GM21717 (cell line): Measurements from ENCODE around the gene GPX4.
A peak's percentile ranks its signal among the peaks of the same experiment; 100 is the strongest.

Experiments
- ATAC-seq: cut with Tn5 transposase; IDR thresholded peaks from one replicate; pipeline ENCODE4 v1.9.1; 2021; ENCODE audit warnings: mild to moderate bottlenecking, moderate library complexity; ENCODE audit not compliant: unreplicated experiment

The GPX4 gene

DNA sequence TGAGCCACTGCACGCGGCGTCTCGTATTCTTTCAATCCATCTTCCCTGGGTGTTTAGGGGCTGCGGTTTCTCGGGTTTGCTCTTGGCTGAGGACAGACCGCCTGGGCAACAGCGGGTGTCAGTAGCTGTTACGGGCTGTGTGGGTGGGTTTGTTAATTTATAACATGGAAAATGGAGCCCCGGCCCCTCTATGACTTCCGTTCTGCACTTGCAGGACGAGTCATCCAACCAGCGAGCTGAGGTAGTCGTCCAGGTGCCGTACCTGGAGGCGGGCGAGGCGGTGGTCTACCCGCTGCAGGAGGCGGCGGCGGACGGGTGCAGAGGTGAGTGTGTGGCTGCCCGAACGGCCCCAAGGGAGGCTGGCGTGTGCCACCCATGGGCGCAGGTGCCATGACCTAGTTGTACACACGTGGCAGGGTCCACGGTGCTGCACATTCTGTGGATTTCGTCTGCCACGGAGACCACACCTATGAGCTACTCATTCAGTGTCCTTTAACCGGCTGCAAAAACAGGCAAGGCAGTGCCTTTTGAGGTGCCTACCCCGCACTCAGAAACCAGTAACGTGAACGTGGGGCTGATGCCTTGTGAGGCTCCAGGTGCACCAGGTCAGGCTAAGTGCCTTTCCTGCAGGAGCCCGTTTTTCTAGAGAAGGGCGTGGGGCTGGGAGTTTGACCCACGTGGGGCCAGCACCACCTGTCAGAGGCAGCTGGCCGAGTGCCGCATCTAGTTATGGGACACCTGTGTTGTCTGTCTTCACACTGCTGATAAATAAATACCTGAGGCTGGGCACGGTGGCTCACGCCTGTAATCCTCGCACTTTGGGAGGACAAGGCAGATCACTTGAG is 19.5 kb upstream of the GPX4 start:
- no peak for ATAC-seq

DNA sequence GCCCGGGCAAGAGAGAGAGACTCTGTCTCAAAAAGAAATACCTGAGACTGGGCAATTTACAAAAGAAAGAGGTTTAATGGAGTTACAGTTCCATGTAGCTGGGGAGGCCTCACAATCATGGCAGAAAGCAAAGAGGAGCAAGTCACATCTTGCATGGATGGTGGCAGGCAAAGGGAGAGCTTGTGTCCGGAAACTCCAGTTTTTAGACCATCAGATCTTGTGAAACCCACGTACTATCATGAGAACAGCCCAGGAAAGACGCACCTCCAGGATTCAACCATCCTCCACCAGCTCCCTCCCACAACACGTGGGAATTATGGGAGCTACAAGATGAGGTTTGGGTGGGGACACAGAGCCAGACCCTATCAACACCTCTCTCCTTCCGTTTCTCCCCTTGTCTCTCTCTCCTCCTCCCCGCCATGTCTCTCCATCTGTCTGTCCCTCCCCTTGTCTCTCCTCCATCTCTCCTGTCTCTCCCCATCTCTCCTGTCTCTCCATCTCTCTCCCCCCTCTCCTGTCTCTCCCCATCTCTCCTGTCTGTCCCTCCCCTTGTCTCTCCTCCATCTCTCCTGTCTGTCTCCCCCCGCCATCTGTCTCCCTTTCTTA is 18.6 kb upstream of the GPX4 start:
- no peak for ATAC-seq

DNA sequence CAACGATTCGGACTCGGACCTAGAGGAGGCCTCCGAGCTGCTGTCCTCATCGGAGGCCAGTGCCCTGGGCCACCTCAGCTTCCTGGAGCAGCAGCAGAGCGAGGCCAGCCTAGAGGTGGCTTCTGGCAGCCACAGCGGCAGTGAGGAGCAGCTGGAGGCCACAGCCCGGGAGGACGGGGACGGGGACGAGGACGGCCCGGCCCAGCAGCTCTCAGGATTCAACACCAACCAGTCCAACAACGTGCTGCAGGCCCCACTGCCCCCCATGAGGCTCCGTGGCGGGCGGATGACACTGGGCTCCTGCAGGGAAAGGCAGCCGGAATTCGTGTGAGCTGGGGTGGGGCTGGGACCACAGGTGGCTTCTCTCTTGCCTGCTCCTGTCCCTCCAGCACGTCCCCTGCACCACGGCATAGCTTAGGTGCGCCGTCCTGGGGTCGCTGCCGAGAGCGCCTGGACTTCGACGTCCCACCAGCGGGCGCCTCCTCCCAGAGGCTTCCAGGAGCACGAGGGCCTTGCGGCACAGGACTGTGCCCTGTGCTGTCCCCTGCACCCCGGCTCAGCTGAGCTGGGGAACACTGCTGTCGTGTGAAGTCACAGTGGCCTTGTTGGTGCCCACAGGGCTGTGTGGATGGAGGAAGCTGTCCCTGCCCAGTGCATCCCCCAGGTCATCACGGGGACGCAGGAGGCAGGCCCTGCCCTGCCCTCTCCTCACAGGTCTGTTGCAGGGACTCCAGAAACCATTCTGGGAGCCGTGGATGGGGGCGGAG is 17.9 kb upstream of the GPX4 start:
- no peak for ATAC-seq

DNA sequence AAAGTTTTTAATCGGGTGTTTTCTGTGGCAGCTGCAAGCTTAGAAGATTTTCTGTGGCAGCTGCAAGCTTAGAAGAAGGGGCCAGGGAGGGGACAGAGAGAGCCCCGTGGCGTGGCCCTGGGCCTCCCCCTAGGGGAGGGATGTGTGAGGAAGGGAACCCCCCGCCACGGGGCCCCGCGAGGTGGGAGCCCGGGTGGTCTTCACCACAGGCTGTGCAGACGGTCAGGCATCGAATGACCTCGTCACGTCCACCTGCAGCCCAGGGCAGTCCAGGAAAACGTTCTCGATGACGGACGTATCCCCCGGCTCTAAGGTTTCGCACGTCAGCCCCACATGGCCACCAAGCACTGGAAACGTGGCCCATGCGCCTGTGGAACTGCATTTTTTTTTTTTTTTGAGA is 17.2 kb upstream of the GPX4 start:
- ATAC-seq: no peak

DNA sequence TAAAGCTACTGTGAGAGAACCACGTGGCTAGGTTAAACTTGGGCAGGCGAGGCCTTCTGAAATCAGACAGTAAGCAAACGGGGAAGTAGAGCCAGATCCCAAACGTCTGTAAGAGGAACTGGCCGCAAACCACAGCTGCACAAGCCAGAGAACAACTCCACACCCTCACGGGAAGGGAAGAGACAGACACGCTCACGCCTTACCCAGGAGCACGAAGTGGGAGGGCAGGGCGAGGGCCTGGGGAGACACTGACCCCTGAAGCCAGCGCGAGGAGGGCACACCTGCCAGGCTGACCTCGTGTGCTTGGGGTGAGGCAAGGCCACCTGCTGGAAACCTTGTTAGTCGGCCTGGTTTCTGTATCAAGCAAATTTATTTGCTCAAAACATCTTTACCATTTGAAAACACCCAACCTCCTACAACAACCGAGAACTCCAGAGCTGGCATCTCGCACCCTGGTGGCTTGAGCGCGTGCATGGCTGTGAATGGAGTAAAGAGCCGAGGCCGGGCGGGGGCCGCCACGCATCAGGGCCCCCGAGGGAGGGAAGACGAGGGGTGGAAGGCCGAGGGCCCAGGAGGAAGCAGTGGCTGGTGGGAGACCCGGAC is 15.9 kb upstream of the GPX4 start:
- ATAC-seq: no peak

DNA sequence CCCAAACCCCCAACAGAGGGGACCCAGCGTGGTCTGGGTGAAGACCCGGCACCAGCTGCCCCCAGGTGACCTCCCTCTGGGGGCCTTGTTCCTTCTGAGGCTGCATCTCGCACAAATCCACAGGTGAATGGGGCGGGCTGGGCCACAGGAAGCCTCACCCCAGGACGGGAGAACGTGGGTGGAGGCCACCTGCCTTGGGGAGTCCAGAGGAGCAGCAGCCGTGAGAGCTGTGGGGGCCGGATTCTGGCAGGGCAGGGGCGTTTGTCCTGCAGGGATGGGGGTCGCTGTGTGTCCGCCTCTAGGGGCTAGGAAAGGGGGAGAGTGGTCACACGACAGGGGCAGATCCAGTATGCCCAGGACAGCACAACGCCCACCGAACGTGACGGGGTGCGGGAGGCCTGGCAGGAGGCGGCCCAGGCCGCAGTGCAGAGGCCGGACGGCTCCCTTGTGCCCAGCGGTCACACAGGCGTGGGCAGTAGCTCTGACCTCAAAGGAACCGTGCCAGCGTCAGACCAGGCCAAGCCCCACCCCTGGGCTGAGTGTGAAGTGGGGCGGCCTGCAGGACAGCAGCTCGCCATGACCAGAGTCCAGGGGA is 15.3 kb upstream of the GPX4 start:
- ATAC-seq: no peak

DNA sequence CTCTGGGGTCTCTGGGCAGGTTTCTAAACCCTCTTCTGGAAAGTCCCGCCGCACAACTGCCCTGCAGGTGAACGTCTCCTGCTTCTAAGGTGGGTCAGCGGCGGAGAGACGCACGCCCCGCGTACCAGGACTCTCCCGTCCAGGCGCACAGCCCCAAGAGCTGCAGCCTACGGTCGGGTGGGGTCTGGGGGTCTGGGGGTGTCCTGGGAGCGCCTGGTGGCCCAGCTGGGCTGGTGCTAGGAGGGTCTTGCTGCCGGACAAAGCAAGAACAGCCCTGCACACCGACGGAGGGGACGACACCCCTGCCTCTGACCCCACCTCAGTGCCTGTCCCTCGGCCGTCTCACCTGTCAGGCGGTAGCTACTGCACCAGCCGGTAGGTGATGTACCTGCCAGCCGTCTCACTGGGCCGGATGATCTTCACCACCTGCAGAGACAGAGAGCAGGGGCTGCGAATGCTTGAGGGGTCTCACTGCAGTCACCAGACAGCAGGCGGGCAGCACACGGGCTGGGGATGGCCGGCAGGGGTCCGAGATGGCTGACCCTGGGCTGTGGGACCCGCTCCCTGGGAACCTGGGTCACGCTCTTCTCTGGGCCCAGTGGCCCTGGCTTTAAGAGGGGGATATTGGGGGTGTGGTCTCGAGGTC is 14.5 kb upstream of the GPX4 start:
- ATAC-seq: no peak

DNA sequence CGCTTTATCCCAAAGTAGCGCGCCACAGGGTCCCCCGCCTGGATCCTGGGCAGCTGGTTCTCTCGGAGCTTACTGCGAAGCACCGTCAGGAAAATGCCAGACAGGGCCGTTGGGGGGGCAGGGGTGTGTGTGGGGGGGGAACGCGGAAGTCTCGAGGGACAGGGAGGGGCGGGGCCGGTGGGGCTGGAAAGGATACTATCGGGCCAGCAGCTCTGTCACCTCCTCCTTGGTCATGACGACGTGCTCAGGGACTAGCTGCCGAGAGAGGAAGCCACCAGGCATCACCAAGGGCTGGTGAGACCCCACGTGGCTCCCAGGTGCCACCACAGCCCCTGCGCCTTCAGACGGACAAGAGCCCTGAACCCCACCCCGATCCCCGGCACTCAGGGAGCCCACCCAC is 13.9 kb upstream of the GPX4 start:
- no peak for ATAC-seq

DNA sequence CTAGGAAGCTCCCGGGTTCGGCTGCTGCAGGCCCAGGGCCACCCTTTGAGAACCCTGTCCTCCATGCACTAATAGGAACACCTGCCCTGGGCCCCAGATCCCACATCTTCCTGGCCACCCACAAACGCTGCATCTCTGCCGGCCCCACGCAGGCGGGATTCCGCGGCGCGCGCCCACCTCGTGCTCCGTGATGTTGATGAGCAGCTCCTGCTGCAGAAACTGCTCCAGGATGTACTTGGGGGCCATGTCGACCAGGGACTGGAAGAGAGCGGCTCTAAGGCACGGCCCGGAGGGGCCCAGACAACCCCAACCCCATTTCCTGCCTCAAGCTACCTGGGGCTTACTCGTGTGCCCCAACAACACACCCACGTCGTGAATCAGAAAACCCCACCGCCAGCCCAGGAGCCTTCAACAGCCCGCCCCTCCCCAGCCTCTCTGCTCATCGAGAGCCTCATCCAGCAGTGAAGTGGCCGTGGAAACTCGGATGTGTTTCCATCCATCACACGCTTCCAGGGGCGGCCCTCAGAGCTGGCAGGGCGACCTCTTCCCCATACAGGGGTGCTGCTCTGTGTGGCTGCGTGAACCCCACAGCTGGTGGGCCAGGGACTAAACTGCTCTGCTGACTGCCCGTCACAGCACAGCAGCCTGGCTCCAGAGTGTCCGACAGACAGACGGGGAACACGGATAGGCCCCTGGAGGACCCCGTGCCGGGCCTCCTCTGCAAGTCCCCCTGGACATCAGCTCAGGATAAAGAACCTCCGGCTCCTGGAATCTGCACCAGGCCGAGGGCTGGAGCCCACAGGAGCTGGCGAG is 12.9 kb upstream of the GPX4 start:
- ATAC-seq: no peak

DNA sequence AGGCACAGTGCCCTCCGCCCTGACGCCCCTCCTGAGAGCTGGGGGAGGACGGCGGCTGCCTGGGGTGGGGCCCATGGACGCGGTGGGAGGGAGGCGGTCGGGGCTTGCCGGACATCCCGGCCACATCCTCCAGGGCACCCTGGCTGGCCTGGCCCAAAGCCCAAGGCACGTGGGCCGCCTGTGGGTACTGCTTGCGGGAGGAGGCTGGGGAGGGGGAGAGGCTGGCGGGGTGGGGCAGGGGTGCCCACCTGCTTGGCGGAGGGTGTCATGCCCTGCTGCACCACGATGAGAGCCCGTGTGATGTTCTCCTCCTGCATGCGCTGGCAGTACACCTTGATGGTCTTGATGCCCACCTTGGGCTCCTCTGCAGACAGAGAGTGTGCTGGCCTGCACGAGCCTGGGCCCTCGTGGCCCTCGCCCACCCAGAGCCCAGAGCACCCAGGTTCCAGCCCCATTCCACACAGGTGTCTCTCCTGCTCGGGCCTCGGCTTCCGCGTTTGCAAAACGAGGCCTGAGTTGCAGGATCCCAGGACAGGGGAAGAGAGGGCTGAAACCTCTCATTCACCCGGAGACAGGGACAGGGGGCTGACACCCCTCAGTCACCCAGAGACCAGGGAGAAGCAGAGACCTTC is 12.1 kb upstream of the GPX4 start:
- no peak for ATAC-seq

DNA sequence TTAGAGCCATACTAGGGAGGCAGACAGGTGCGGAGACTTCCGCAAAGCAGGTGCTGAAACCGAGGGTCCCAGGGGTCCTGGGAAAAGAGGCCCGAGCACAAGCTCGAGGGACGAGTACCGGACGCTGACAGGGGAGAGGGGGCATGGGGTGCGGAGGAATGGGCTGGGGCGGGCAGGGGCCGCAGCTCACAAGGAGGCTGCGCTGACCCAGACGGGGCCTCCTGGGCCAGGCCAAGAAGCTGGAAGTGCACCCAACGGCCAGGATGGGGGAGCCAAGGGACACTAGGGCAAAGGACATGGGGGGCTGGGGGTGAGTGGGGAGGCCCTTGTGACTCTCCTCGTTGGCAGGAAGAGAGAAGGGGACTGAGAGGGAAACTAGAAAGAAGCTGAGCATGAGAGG is 10.5 kb upstream of the GPX4 start:
- no peak for ATAC-seq

DNA sequence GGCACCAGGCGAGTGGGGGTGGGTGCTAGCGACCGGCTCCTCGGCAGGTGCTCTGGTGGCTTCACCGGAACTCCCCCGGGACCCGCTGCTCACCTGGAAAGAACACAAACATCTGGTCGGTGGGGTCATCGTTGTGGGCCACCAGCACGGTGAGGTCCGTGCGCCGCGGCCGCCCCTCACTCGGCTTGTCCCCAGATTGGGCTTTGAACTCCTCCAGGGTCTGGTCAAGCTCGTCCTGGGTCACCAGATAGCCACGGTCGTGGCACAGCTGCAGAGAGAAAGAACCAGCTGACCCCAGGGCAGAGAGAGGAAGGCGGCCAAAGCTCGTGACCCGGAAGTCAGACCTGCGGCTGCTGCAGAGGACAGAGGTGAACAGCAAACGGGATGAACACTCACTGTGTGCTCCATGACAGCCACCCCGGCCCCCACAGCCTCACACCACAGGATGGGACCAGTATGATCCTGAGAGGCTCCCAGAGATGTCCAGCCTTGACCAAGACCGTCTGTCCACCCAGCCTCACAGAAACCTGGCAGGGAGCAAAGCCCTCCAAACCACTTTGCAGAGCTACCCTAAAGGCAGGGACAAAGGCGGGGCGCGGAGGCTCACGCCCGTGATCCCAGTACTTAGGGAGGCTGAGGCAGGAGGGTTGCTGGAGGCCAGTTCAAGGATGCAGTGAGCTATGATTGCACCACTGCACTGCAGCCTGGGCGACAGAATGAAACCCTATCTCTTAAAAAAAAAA is 9.8 kb upstream of the GPX4 start:
- ATAC-seq: no peak

DNA sequence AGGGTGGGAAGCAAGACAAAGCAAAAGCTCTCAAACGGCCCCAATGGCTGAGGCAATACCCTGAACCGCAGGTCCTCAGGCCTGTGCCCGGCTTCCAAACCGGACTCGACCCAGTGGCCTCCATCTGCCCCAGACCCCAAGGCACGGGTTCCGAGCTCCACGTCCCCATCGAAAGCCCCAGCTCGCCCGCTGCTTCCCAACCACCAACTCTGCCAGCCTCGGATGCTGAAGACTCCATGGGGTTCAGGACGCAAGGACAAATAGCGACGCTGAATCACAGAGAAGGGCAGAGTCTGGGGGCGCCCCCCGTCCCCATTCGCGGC is 9.2 kb upstream of the GPX4 start:
- no peak for ATAC-seq

DNA sequence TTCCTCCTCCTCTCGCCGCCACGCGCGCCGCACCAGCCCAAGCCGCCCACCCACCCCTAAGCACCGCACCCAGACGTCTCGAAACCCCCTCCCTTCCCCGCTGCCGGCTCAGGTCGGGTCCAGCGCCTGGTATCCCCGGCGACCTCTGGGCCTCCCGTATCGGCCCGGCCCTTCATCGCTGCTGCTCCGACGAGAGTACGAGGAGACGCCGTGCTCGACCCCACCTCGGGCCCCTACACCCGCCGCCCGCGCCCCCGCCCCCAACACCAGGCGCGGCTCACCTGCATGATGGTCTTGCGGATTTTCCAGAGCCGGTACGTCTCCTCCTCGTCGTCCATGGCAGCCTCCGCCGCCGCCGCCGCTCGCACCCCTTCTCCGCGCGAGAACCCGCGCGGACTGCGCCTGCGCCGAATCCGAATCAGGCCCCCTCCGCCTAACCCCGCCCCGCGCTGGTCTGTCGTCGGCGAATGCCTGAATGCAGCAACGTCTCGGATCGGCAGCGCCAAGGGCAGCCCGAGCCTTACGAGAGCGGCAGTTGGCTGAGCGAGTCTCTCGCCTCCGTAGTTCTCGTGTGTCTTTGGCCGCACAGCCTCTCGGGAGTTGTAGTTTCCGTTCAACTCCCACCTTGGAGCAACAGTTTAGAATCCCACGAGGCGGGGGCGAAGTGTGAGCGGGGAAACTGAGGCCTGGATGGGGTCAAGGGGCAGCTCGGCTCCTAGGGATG is 8.7 kb upstream of the GPX4 start, which contains the start of gene POLR2E:
POLR2E (minus strand) TSS at position 398 of the 724 bp plus-strand sequence; CDS start at position 338, 60 bp downstream.
- ATAC-seq: peak; percentile 55

DNA sequence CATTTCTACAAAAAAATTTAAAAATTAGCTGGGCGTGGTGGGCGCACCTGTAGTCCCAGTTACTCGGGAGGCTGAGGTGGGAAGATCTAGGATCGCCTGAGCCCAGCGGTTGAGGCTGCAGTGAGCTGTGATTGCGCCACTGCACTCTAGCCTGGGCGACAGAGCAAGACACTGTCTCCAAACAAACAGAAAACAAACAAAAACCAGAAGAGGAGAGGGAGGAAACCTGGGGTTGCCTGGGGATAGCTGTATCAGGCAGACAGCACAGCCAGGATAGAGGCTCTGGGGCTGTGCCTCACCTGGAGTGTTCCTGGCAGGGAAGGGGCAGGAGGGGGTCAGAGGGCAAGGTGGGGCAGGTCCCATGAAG is 6.0 kb upstream of the GPX4 start:
- no peak for ATAC-seq

DNA sequence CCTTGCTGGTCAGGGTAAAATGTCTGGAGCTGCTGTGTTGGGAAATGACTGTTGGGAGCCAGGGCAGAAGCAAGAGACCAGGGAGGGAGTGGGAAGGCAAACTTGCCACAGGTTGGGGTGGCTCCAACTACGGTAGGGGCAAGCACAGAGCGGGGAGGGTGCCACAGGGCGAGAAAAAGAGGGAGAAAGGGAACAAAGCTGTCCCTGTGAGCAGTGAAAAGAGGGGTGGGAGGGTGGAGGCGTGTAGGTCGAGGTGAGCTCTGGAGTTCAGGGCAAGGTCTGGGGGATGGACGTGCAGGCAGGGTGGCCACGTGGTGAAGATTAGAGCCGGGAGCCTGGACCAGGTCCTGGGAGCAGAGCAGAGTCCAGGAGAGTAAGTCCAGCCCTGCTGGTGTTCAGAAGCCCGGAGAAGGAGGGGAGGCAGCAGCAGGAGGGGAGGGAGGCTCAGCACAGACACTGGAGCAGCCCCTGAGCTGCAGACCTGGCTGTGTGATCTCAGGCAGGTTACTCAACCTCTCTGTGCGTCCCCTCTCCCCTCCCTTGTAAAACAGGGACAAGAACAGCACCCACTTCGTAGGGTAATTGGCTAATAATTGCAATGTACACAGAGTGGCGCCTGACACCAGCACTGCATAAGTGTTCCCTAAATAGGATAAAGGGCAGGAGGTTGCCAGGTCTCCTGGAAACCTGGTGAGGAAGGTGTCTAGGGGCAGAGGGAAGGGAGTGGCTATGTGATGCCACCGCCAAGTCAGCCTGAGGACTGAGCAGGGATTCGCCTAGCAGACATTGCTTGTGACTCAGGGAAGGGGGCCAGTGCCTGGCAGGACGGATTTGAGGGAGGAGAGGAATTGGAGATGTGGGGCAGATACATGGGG is 5.4 kb upstream of the GPX4 start:
- ATAC-seq: no peak

DNA sequence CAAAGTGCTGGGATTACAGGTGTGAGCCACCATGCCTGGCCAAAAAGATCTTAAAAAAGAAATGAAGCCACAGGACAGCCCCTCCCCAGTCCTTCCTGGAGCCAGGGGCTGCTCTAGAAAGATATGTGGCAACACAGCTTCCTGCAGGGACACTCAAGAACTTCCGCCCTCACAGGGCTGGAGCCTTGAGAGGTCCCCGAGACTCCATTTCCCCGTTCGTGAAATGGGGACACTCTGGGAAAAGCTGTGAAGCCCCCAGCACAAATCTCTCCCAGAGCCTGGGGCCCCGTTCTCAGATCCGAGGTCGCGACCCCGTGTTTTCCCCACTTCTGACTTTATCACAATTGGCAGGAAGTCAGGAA is 2.5 kb upstream of the GPX4 start:
- no peak for ATAC-seq
